Fibroblast of villous mesenchyme (primary cell): Measurements from ENCODE around the gene CD2AP. TPM values are rescaled to one million over a fixed set of nuclear protein-coding genes. Genes with fewer than 3 reads are reported as not detected.

ENCODE experiments used
- DNase-seq: peaks from one replicate; pipeline ENCODE4 v3.0.0-alpha.2; 2010; ENCODE audit warnings: low read depth
- H3K4me3 ChIP-seq: 2 replicates; pipeline ENCODE4 v1.5.1; 2011; ENCODE audit warnings: low read depth, mild to moderate bottlenecking, low read length
- total RNA-seq: library from RNA; depleted of rRNA; stranded (reverse); fragments of >200 nt; gene quantifications from 2 replicates; pipeline ENCODE4 v1.2.3, GENCODE V29; 2012
- TF ChIP-seq, protein P1 (sequence below): IDR thresholded peaks from 2 replicates; pipeline ENCODE4 v1.5.1; 2012; ENCODE audit warnings: low read depth, mild to moderate bottlenecking, low read length; ENCODE audit not compliant: insufficient read depth

CD2AP gene
- total RNA-seq, 1 donor = 41.0 TPM

DNA sequence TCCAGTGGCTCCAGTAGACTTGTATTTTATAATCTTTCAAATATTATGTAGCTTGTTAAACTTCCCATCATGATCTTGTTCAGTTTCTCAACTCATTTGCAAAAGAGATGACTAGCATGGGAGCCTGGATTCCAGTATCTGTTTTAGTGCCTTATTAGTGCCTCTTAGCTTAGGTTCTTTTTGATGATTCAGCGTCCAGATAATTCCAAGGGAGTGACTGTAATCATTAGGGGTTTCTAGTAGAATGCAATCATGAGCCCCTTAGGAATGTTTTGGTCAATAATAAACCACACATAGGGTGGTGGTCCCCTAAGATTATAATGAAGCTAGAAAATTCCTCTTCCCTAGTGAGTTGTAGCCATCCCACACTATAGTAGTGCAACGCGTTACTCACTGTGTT lies 7.0 kb downstream of the CD2AP start:
- DNase-seq = peak; percentile 78
- TF ChIP-seq, protein P1, sequence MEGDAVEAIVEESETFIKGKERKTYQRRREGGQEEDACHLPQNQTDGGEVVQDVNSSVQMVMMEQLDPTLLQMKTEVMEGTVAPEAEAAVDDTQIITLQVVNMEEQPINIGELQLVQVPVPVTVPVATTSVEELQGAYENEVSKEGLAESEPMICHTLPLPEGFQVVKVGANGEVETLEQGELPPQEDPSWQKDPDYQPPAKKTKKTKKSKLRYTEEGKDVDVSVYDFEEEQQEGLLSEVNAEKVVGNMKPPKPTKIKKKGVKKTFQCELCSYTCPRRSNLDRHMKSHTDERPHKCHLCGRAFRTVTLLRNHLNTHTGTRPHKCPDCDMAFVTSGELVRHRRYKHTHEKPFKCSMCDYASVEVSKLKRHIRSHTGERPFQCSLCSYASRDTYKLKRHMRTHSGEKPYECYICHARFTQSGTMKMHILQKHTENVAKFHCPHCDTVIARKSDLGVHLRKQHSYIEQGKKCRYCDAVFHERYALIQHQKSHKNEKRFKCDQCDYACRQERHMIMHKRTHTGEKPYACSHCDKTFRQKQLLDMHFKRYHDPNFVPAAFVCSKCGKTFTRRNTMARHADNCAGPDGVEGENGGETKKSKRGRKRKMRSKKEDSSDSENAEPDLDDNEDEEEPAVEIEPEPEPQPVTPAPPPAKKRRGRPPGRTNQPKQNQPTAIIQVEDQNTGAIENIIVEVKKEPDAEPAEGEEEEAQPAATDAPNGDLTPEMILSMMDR = no peak

GRCh38 chr6:47485083-47485482 lies 7.5 kb downstream of the CD2AP start:
- no peak for DNase-seq
- TF ChIP-seq, protein P1 = no peak
- H3K4me3 ChIP-seq = no peak overlapping the region

More for the DNA sequence above, 7.0 kb downstream of the CD2AP start:
- no peak overlapping the region for H3K4me3 ChIP-seq

- H3K4me3 ChIP-seq = no peak overlapping the region
- TF ChIP-seq, protein P1 = no peak
- DNase-seq = no peak
These were observed 8.0 kb downstream of the CD2AP start for GRCh38 chr6:47485491-47486135.

GRCh38 chr6:47489995-47490394 lies 12.4 kb downstream of the CD2AP start:
- TF ChIP-seq, protein P1 = no peak
- no peak for DNase-seq
- H3K4me3 ChIP-seq = no peak overlapping the region

GRCh38 chr6:47490676-47491075 lies 13.1 kb downstream of the CD2AP start:
- no peak for DNase-seq
- TF ChIP-seq, protein P1 = no peak
- no peak overlapping the region for H3K4me3 ChIP-seq

DNA sequence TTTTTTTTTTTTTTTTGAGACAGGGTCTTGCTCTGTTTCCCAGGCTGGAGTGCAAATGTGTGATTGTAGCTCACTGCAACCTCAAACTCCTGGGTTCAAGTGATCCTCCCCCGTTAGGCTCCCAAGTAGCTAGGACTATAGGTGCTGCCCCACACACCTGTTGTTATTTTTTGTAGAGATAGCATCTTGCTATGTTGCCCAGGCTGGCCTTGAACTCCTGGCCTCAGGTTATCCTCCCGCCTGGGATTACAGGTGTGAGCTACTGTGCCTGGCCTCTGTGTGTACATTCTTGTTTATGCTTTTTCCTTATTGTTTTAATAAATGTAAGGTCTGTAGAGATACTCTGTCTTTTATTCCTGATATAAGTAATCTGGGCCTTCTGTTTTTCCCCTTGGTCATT lies 14.8 kb downstream of the CD2AP start:
- TF ChIP-seq, protein P1 = no peak
- no peak overlapping the region for H3K4me3 ChIP-seq
- no peak for DNase-seq

DNA sequence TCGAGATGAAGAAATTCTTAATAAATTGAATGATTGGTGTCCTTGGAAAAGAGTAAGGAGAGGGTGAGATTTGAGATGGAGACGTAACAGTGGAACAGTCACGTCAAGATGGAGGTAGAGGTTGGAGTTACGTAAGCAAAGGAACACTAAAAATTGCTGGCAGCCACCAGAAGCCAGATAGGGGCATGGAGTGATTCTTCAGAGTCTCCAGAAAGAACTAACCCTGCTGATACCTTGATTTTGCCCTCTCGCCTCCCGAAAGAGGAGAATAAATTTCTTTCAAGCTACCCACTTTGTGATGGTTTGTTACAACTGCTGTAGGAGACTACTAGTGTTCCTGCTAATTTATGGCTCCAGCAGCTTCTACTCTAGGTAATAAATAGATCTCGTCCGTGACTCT lies 17.6 kb downstream of the CD2AP start:
- no peak overlapping the region for H3K4me3 ChIP-seq
- TF ChIP-seq, protein P1 = no peak
- DNase-seq = no peak
